Panc1 (cell line): ENCODE measurements around the gene ZFP62. TPM values are rescaled to one million over a fixed set of nuclear protein-coding genes. Genes with fewer than 3 reads are reported as not detected.

Experiments used
- ATAC-seq: fragments of 200-7000 bp; cut with Tn5 transposase; 2 replicates; pipeline ENCODE4 v1.9.1; 2020; ENCODE audit warnings: mild to moderate bottlenecking, moderate library complexity
- BruUV-seq: library from RNA; stranded (reverse); fragments of 400-500 nt; replicated peaks from 2 replicates; lab custom pipeline; 2021; lab: Mats Ljungman, UMichigan
- CTCF ChIA-PET: fragments of 300-600 bp; sonication (Branson Sonifier 250); formaldehyde crosslinking; loops from one replicate; lab custom pipeline; 2022; ENCODE audit warnings: antibody characterized with exemption; lab: Charles Lee
- POLR2A ChIA-PET: fragments of 300-600 bp; sonication (Branson Sonifier 250); formaldehyde crosslinking; loops from one replicate; lab custom pipeline; 2022; ENCODE audit warnings: antibody characterized with exemption; lab: Charles Lee
- DNase-seq: peaks from one replicate; pipeline ENCODE4 v3.0.0-alpha.2; 2010; ENCODE audit warnings: low read depth, low spot score
- H3K27ac ChIP-seq: 2 replicates; pipeline ENCODE4 v1.5.1; 2011; ENCODE audit warnings: mild to moderate bottlenecking, low read length, inconsistent platforms
- H3K27me3 ChIP-seq: fragments of 200-500 bp; sonication (Bioruptor generic); 2 replicates; pipeline ENCODE4 v1.6.0; 2014; ENCODE audit warnings: low read length, inconsistent platforms; ENCODE audit not compliant: control insufficient read depth, insufficient read depth
- H3K36me3 ChIP-seq: fragments of 200-500 bp; sonication (Bioruptor generic); 2 replicates; pipeline ENCODE4 v1.5.1; 2014; ENCODE audit warnings: inconsistent platforms, mild to moderate bottlenecking, low read length, moderate library complexity; ENCODE audit not compliant: control insufficient read depth, insufficient read depth
- H3K4me1 ChIP-seq: 2 replicates; pipeline ENCODE4 v1.5.1; 2011; ENCODE audit warnings: inconsistent platforms, mild to moderate bottlenecking, low read length, moderate library complexity; ENCODE audit not compliant: control insufficient read depth, insufficient read depth
- H3K4me3 ChIP-seq, 2 experiments: 2 replicates each; pipeline ENCODE4 v1.5.1; 2011 to 2012; ENCODE audit warnings: low read depth in 2 of 2, low read length in 2 of 2, mild to moderate bottlenecking in 2 of 2, inconsistent platforms in 1 of 2, moderate library complexity in 1 of 2
- H3K9me3 ChIP-seq: fragments of 200-500 bp; sonication (Bioruptor generic); 2 replicates; pipeline ENCODE4 v1.5.1; 2014; ENCODE audit warnings: low read depth, mild to moderate bottlenecking, inconsistent platforms, low read length, moderate library complexity; ENCODE audit not compliant: control insufficient read depth, insufficient read depth
- POLR2AphosphoS5 ChIP-seq: IDR thresholded peaks from 2 replicates; pipeline ENCODE4 v1.6.1; 2012; ENCODE audit warnings: mild to moderate bottlenecking, low read depth, low read length, moderate library complexity
- SIN3A ChIP-seq: IDR thresholded peaks from 2 replicates; pipeline ENCODE4 v1.6.1; 2012; ENCODE audit warnings: low read depth, mild to moderate bottlenecking, low read length, moderate library complexity, borderline replicate concordance; ENCODE audit not compliant: insufficient read depth
- TCF7L2 ChIP-seq: IDR thresholded peaks from 2 replicates; pipeline ENCODE4 v1.6.1; 2011; ENCODE audit warnings: mild to moderate bottlenecking, low read depth, low read length, inconsistent platforms
- in situ Hi-C: cut with HindIII; loops from 2 replicates; pipeline ENCODE4 v1.10.0; 2016; ENCODE audit warnings: low sequenced_read_pairs, low pct_unique_long_range_greater_than_20kb
- intact Hi-C: fragments of 100-400 bp; cut with micrococcal nuclease; formaldehyde crosslinking; loops from one replicate; pipeline ENCODE4 v1.10.0; 2022; ENCODE audit not compliant: unreplicated experiment
- total RNA-seq: library from RNA; stranded (reverse); gene quantifications from one replicate; pipeline ENCODE4 v1.2.1, GENCODE V29; 2021; ENCODE audit not compliant: unreplicated experiment
- TF ChIP-seq, protein P1 (sequence below), 2 experiments: IDR thresholded peaks; 2 replicates each; pipeline ENCODE4 v1.6.1; 2011 to 2012; ENCODE audit warnings: low read depth in 2 of 2, control low read depth in 1 of 2, low read length in 1 of 2, mild to moderate bottlenecking in 1 of 2, moderate library complexity in 1 of 2; ENCODE audit not compliant: insufficient read depth in 1 of 2
- TF ChIP-seq, protein P2 (sequence below): fragments of 450-650 bp; IDR thresholded peaks from 2 replicates; pipeline ENCODE4 v1.5.1; 2017; ENCODE audit warnings: mild to moderate bottlenecking

Gene ZFP62
- total RNA-seq, 1 experiment from 2014 or later = 17.8 TPM

DNA sequence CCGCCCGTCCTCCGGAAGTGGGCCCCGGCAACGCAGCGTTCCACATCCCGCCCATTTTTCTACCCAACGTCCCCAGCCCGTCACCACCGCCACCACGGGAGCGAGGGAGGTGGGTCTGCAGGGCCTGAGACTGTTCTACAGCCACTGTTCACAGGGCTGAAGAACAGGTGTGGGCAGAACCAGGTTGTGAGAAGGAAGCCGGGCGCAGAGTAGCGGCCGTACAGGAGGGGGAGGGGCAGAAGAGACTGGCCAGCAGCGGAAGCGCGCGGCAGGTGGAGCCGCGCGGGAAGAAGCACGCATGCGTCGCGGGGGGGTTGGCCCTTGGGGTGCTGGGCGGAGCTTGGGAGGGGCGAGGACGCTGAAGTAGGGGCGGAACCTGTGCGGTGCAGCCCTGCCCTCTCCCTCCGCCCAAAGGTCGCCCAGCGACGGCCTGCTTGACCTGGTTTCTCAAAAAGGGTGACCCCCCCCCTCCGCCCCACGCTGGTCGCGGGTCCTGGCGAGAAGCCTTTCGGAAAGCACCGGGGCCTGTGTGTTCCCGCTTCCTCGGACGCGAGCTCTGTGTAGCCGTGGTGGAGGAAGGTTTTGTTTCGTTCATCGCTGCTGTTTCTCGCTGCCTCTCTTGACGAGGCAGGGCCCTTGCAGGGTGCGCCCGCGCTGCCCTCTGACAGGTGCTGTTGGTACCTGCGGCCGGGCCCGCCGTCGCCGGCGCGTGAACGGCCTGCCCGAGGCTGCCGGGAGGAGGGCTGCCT lies 50.7 kb downstream of the ZFP62 start:
- DNase-seq = peak; percentile 86
- intact Hi-C loops = no loop called here

DNA sequence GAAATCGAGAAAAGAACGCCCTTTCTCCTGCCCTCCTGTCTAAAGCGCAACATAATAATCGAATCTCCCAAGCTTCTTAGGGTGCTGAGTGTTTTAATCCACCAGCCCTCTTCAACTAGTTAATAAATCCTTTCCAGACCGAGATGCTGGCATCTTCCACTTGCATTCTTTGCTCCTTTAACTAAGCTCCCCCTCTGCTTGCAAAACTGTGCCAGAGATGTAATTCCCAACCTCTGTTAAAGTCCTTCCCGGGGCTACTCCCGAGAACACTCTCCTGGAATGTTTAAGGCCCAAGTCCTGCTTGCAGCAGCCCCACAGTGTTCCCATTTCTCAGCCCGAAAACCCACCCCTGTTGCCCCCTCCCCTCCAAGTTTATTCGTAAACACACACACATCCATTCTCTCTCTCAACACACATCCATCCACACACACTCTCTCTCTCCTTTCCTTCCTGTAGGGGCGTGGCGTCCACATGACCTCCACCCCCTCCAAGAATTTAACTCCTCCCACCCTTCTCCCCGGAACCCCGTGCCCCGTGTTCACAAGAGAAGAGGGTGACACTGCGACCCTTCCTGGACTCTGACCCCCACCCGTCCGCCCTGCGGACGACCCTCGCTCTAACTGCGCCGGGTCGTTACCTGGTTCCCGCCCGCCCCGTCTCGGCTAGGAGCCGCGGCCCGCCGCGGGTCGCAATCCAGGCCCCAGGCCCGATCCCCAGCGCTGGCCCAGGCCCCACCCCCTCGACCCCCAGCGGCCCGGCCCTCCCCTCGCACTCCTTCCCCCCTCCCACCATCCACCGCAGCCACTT lies 51.5 kb downstream of the ZFP62 start:
- H3K36me3 ChIP-seq = no peaks in the 10 kb centered on the region
- in situ Hi-C loops (no loop called here), intact Hi-C loops (loop anchor here (10.0 kb wide), 1 partner anchor 375 kb away; no protein-coding TSS in a partner anchor)
- CTCF ChIA-PET = interaction anchor here (0.5 kb wide), 1 partner anchor 51 kb away, joined by 4 read pairs; no protein-coding TSS in a partner anchor
- H3K4me1 ChIP-seq = peaks cover 49% of the 10 kb centered on the region
- DNase-seq (peak; percentile 73), ATAC-seq (peak; percentile 86)
- H3K9me3 ChIP-seq = no peaks in the 10 kb centered on the region
- no peaks in the 10 kb centered on the region for H3K27me3 ChIP-seq
- H3K4me3 ChIP-seq = peak overlapping the region; percentile 64 to 89
- no TSS peak for BruUV-seq
- peak overlapping the region; percentile 97 for H3K27ac ChIP-seq
- POLR2A ChIA-PET = no interaction called here
- 0 out of 2 replicates have a peak, but pooled peaks have one; percentile 71 for TF ChIP-seq SIN3A
- no peak for TF ChIP-seq POLR2AphosphoS5

More for the DNA sequence above, 50.7 kb downstream of the ZFP62 start:
- ChIA-PET POLR2A (no interaction called here), CTCF (interaction anchor here (0.5 kb wide), 1 partner anchor 50 kb away, joined by 4 read pairs; no protein-coding TSS in a partner anchor)
- peak; percentile 91 for ATAC-seq
- Histone ChIP-seq H3K27ac (peak overlapping the region; percentile 97), H3K27me3 (no peaks in the 10 kb centered on the region), H3K36me3 (no peaks in the 10 kb centered on the region), H3K9me3 (no peaks in the 10 kb centered on the region), H3K4me3 (peak overlapping the region; percentile 64 to 89), H3K4me1 (peaks cover 47% of the 10 kb centered on the region)
- peak; percentile 94 for TF ChIP-seq POLR2AphosphoS5
- TF ChIP-seq, protein P1, sequence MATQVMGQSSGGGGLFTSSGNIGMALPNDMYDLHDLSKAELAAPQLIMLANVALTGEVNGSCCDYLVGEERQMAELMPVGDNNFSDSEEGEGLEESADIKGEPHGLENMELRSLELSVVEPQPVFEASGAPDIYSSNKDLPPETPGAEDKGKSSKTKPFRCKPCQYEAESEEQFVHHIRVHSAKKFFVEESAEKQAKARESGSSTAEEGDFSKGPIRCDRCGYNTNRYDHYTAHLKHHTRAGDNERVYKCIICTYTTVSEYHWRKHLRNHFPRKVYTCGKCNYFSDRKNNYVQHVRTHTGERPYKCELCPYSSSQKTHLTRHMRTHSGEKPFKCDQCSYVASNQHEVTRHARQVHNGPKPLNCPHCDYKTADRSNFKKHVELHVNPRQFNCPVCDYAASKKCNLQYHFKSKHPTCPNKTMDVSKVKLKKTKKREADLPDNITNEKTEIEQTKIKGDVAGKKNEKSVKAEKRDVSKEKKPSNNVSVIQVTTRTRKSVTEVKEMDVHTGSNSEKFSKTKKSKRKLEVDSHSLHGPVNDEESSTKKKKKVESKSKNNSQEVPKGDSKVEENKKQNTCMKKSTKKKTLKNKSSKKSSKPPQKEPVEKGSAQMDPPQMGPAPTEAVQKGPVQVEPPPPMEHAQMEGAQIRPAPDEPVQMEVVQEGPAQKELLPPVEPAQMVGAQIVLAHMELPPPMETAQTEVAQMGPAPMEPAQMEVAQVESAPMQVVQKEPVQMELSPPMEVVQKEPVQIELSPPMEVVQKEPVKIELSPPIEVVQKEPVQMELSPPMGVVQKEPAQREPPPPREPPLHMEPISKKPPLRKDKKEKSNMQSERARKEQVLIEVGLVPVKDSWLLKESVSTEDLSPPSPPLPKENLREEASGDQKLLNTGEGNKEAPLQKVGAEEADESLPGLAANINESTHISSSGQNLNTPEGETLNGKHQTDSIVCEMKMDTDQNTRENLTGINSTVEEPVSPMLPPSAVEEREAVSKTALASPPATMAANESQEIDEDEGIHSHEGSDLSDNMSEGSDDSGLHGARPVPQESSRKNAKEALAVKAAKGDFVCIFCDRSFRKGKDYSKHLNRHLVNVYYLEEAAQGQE (IDR thresholded peaks at IDR 0.05; ENCODE audit: insufficient read depth in 1 of 2, low read depth in 2 of 2, low read length in 1 of 2) = no peak
- in situ Hi-C loops = no loop called here
- BruUV-seq = TSS peak; percentile 94

DNA sequence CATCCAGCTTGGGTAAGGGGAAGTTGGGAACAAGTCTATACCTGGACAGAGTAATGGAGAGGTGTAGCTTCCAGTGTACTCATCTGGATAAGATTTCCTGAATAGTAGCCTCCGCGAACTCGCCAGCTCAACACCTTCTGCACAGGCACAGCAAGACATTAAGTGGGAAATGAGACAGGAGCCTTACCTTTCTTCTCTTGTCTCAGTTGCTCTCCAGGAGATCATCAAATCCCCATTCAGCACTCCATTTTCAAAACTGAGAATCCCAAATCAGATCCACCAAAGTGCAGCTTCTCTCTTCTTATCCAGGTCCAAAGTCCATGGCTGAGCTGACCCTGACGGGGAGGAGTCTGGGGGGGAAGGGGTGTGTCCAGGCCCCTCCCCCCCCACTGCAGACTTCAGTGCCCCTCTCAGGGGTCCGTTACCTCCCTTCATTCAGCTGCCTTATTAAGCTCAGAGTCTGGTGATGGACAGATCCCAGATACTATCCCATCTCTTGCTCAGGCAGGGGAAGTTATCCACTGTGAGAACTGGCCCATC lies 52.5 kb downstream of the ZFP62 start:
- in situ Hi-C loops = no loop called here
- intact Hi-C loops = loop anchor here (10.0 kb wide), 1 partner anchor 376 kb away; no protein-coding TSS in a partner anchor
- DNase-seq = no peak
- ChIA-PET CTCF (no interaction called here), POLR2A (interaction anchor here (0.5 kb wide), 1 partner anchor 52 kb away, joined by 6 read pairs; no protein-coding TSS in a partner anchor)
- no peak for ATAC-seq
- peak overlapping the region; percentile 94 for H3K27ac ChIP-seq
- no peaks in the 10 kb centered on the region for H3K9me3 ChIP-seq
- peak overlapping the region; percentile 64 to 89 for H3K4me3 ChIP-seq
- no peaks in the 10 kb centered on the region for H3K27me3 ChIP-seq
- no peaks in the 10 kb centered on the region for H3K36me3 ChIP-seq
- H3K4me1 ChIP-seq = peaks cover 60% of the 10 kb centered on the region
- TF ChIP-seq, protein P2, sequence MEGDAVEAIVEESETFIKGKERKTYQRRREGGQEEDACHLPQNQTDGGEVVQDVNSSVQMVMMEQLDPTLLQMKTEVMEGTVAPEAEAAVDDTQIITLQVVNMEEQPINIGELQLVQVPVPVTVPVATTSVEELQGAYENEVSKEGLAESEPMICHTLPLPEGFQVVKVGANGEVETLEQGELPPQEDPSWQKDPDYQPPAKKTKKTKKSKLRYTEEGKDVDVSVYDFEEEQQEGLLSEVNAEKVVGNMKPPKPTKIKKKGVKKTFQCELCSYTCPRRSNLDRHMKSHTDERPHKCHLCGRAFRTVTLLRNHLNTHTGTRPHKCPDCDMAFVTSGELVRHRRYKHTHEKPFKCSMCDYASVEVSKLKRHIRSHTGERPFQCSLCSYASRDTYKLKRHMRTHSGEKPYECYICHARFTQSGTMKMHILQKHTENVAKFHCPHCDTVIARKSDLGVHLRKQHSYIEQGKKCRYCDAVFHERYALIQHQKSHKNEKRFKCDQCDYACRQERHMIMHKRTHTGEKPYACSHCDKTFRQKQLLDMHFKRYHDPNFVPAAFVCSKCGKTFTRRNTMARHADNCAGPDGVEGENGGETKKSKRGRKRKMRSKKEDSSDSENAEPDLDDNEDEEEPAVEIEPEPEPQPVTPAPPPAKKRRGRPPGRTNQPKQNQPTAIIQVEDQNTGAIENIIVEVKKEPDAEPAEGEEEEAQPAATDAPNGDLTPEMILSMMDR = no peak
- no peak for TF ChIP-seq SIN3A
- TF ChIP-seq, protein P1 (IDR thresholded peaks at IDR 0.05; ENCODE audit: insufficient read depth in 1 of 2, low read depth in 2 of 2, low read length in 1 of 2) = no peak
- TF ChIP-seq POLR2AphosphoS5 = no peak
- no peak for TF ChIP-seq TCF7L2
- no TSS peak for BruUV-seq
